Activated CD4-positive, alpha-beta T cell treated with anti-CD3 and anti-CD28 coated beads for 1 hour (primary cell): ENCODE measurements around the gene RAD50.
"Not testable (repeated sequence)": the region's sequence is repeated elsewhere in the genome, so short reads cannot be mapped to it uniquely, and the experiment has no call there.

ENCODE experiments used
- DNase-seq: peaks from one replicate; pipeline ENCODE4 v3.0.0-alpha.2; 2020

RAD50 gene

GRCh38 chr5:132559383-132560060 lies 2.7 kb downstream of the RAD50 start:
- no peak for DNase-seq

- DNase-seq = no peak
These were observed 4.8 kb downstream of the RAD50 start for GRCh38 chr5:132561601-132562000.

- DNase-seq = not testable (repeated sequence)
These were observed 7.8 kb downstream of the RAD50 start for GRCh38 chr5:132564555-132564954.

- DNase-seq = no peak
These were observed 9.9 kb downstream of the RAD50 start for GRCh38 chr5:132566657-132567056.

- DNase-seq = no peak
These were observed 19.3 kb downstream of the RAD50 start for GRCh38 chr5:132576123-132576522.

- not testable (repeated sequence) for DNase-seq
These were observed 27.8 kb downstream of the RAD50 start for GRCh38 chr5:132584560-132584959.

GRCh38 chr5:132586063-132586462 lies 29.3 kb downstream of the RAD50 start:
- DNase-seq = no peak

- no peak for DNase-seq
These were observed 32.7 kb downstream of the RAD50 start for GRCh38 chr5:132589467-132589866.

GRCh38 chr5:132591145-132591544 lies 34.4 kb downstream of the RAD50 start:
- DNase-seq = no peak

- DNase-seq = no peak
These were observed 35.7 kb downstream of the RAD50 start for GRCh38 chr5:132592521-132592920.

- no peak for DNase-seq
These were observed 37.4 kb downstream of the RAD50 start for GRCh38 chr5:132594170-132594569.

GRCh38 chr5:132595624-132596023 lies 38.8 kb downstream of the RAD50 start:
- DNase-seq = no peak

- no peak for DNase-seq
These were observed 44.4 kb downstream of the RAD50 start for GRCh38 chr5:132601071-132601728.

- DNase-seq = no peak
These were observed 50.3 kb downstream of the RAD50 start for GRCh38 chr5:132607095-132607494.

- no peak for DNase-seq
These were observed 51.3 kb downstream of the RAD50 start for GRCh38 chr5:132608107-132608506.

GRCh38 chr5:132611965-132612364 lies 55.2 kb downstream of the RAD50 start:
- no peak for DNase-seq

- DNase-seq = no peak
These were observed 56.1 kb downstream of the RAD50 start for GRCh38 chr5:132612846-132613245.

- DNase-seq = no peak
These were observed 64.9 kb downstream of the RAD50 start for GRCh38 chr5:132621699-132622098.

GRCh38 chr5:132622608-132623007 lies 65.8 kb downstream of the RAD50 start:
- DNase-seq = no peak

GRCh38 chr5:132627470-132627869 lies 70.7 kb downstream of the RAD50 start:
- DNase-seq = no peak

GRCh38 chr5:132628814-132629213 lies 72.0 kb downstream of the RAD50 start:
- no peak for DNase-seq

- DNase-seq = no peak
These were observed 72.6 kb downstream of the RAD50 start for GRCh38 chr5:132629230-132629944.

- not testable (repeated sequence) for DNase-seq
These were observed 76.8 kb downstream of the RAD50 start for GRCh38 chr5:132633587-132633986.

GRCh38 chr5:132635873-132636272 lies 79.1 kb downstream of the RAD50 start:
- DNase-seq = no peak
